HL-60/S4 (cell line): ENCODE measurements around the gene NKD2.

ENCODE experiments used
- in situ Hi-C: fragments of 300-500 bp; cut with MboI; formaldehyde crosslinking; loops from 2 replicates; pipeline ENCODE4 v1.14.3; 2022; ENCODE audit warnings: low sequenced_read_pairs

NKD2 gene

GRCh38 chr5:1028481-1029281, 20.1 kb downstream of the NKD2 start:
- in situ Hi-C loops: no loop called here

- in situ Hi-C loops: no loop called here
Observed at GRCh38 chr5:1029282-1029944, 20.8 kb downstream of the NKD2 start.

DNA sequence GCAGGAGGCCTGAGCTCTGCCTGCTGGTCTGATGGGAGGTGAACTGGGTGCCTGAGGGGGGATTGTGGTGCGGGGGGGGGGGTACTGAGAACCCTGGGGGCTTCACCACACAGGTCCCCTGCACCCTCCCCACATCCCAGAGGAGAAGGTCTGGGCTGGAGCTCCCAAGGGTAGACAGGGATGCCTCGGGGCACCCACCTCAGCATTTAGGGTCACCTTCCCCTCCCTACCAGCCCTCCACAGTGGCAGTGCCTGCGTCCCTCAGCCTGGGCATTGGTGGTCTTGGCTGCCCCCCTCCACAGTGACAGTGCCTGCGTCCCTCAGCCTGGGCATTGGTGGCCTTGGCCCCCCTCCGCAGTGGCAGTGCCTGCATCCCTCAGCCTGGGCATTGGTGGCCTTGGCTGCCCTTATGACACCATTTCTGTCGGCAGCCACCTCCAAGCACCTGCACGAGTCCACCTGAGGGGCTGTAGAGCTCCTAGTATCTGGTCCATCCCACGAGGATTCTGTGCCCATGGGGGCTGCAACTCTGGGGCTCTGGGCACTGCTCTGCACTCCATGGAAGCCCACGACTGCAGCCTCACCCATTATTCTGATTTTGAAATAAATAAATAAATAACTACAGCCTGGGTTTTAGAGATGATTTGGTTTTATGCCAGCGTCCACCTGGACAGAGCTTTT, 21.5 kb downstream of the NKD2 start:
- in situ Hi-C loops: no loop called here

GRCh38 chr5:1030801-1031271, 22.2 kb downstream of the NKD2 start:
- in situ Hi-C loops: no loop called here

DNA sequence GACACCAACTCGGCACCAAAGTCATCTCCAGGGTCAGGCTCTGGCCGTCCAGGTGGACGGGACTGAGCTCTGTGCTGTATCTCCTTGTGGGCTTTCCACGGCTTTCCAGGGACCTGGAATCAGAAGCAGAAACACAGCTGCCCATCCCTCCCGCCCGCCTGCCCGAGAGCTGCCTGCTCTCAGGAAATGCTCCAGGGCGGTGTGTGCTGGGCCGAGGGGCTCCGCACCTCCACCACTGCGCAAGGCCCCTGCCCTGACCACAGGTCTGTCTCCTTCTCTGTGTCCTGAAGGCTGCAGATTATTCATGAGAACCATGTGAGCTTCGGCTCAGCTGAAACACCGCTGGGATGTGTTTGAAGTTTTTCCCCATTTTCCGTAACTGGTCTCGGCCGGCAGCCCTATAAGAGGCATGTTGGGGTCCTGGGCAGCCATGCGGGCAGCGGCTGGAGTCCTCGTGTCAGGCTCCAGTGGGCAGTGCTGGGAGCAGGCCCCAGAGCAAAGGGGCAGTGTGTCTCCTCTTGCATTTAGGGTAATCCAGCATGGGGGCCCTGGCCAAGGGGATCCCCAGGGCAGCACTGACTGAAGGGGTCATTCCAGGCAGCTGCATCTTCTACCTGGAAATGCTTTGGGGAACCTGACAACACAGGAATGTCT, 22.8 kb downstream of the NKD2 start:
- in situ Hi-C loops: no loop called here

- in situ Hi-C loops: no loop called here
Observed at GRCh38 chr5:1032011-1032410, 23.4 kb downstream of the NKD2 start.

DNA sequence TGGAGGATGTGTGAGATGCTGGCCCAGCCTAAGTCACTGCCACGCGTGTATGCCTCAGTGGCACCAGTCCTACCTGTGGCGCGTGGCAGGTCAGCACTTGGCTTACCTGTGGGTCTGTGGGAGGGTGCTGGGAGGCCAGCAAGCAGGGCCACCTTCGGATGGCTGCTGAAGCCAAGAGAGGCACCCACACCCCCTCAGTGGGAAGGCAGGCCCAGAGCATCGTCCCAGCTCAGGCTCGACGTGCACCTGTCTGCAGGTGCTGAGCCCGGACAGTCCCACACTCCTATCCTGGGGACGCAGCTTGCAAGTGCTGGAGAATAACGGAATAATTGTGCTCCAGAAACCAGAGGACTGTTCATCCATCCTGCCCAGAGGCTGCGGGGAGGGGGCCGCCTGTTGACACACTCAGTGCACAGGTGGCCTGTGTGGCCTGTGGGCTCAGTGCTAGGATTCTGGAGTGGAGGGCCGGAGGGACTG, 24.0 kb downstream of the NKD2 start:
- in situ Hi-C loops: no loop called here

DNA sequence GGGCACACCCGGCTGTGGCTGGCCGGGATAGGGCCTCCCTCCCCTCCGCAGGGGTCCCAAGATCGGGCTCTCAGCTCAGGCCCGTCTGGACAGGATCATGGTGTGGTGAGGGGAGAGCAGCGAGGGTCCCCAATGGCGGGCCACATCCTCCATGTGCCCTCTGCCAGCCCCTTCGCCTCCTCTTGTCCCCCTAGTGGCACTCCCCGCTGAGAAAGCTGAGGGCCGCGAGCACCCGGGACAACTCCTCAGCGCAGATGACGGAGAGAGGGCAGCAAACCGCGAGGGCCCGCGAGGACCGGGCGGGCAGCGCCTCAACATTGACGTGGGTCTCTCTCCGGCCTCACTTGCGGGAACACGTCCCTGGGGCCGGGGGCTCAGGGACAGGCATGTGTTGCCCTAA, 24.6 kb downstream of the NKD2 start:
- in situ Hi-C loops: no loop called here

GRCh38 chr5:1033606-1034420, 25.2 kb downstream of the NKD2 start:
- in situ Hi-C loops: no loop called here

DNA sequence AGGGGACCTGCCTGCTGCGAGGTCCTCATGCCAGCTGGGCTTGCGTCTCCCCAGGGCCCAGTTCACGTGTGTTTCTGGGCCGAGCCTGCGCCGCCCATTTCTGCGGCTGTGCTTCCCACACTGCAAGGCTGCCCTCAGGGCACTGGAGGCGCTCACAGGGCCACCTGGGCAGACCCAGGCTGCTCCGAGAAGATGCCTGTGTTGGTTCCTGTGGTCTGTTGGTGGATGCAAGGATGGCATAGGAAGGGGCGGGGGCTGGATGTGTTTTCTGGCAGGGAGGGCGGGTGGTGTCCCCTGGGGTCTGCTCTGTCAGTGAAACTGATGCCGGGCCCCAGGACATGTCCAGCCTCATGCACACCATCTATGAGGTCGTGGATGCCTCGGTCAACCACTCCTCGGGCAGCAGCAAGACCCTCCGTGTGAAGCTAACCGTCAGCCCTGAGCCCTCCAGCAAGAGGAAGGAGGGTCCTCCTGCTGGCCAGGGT, 25.9 kb downstream of the NKD2 start:
- in situ Hi-C loops: no loop called here

DNA sequence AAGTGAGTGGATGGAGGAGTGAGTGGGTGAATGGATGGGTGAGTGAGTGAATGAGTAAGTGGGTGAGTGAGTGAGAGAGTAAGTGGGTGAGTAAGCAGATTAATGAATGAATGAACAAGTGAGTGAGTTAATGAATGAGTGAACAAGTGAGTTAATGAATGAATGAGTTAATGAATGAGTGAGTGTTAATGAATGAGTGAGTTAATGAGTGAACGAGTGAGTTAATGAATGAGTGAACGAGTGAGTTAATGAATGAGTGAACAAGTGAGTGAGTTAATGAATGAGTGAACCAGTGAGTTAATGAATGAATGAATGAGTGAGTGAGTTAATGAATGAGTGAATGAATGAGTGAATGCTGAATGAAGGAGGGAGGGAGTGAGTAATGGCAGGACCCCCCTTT, 26.4 kb downstream of the NKD2 start:
- in situ Hi-C loops: no loop called here

DNA sequence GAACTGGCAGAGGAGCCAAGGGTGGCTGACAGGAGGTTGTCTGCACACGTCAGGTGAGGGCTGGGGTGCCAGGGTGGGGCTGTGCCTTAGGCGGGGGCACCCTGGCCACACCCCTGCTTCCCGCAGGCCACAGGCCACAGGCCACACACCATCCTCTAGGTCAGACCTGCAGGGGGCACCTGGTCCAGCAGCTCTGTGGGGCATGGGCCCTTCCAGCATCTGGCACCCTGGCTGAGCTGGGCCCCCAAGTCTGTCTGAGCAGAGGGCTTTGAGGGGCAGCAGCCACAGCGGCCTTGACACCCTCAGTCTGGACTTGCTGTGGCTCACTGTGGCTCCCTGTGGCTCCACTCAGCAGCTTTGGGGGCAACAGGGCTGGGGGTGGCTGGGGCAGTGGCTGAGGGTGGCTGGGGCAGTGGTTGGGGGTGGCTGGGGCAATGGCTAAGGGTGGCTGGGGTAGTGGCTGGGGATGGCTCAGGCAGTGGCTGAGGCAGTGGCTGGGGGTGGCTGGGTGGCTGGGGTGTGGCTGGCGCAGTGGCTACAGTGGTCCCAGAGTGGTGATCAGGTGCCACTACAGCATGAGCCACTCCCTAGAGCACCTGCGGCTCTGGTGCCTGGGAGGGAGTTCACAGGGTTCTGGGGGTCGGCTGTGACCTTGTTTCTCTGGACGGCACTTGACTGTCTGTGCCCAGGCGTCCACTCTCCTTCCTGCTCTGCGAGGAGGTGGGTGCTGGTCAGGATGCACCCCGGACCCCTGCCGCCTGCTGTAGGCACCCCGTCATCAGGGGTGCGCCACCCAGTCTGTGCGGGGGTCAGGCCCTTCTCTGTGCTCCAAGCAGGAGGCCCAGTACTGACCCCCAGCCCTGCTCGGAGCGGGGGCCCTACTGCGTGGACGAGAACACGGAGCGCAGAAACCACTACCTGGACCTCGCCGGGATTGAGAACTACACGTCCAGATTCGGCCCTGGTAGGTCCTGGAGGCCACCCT, 27.1 kb downstream of the NKD2 start:
- in situ Hi-C loops: no loop called here

DNA sequence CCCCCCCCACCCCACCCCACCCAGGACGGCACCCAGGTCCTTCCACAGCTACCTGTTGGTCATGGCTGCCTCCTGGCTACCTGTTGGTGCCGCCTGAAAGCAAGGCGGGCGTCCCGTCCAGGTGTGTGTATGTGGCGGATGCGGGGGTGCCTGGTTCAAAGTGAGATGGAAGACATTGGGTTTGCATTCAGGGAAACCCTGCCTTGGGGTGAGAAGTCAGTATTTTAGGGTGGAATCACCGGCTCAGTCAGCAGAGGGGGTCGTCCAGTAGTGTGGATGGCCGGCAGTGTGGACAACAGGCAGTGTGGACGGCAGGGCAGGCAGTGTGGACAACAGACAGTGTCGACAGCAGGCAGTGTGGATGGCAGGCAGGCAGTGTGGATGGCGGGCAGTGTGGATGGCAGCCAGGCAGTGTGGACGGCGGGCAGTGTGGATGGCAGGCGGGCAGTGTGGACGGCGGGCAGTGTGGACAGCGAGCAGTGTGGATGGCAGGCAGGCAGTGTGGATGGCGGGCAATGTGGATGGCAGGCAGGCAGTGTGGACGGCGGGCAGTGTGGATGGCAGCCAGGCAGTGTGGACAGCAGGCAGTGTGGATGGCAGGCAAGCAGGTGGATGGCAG, 28.0 kb downstream of the NKD2 start:
- in situ Hi-C loops: no loop called here

DNA sequence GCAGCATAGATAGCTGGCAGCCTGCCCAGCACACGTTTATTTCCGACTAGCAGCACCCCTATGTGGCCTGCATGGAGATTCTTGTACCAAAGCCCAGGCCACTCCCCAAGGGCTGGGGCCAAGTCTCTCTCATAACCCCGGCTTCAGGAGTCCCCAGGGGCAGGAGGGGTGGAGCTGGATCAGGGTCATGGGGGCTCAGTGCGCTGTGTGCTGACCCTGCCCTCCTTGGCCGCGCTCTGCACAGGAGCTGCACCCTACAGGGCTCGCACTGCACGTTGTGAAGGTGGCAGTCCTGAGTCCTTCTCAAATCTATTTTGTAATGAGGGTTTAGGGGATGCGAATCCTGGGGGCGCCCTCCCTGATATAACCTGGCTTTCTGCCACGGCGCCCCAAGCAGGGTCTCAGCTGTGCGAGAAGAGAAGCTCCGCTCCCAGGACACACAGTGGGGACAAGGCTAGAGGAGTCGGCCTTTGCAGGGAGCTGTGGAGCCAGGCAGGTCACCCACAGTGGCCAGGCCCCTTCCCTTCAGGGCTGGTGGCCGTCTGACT, 28.6 kb downstream of the NKD2 start:
- in situ Hi-C loops: no loop called here

GRCh38 chr5:1037671-1038416, 29.2 kb downstream of the NKD2 start:
- in situ Hi-C loops: no loop called here

DNA sequence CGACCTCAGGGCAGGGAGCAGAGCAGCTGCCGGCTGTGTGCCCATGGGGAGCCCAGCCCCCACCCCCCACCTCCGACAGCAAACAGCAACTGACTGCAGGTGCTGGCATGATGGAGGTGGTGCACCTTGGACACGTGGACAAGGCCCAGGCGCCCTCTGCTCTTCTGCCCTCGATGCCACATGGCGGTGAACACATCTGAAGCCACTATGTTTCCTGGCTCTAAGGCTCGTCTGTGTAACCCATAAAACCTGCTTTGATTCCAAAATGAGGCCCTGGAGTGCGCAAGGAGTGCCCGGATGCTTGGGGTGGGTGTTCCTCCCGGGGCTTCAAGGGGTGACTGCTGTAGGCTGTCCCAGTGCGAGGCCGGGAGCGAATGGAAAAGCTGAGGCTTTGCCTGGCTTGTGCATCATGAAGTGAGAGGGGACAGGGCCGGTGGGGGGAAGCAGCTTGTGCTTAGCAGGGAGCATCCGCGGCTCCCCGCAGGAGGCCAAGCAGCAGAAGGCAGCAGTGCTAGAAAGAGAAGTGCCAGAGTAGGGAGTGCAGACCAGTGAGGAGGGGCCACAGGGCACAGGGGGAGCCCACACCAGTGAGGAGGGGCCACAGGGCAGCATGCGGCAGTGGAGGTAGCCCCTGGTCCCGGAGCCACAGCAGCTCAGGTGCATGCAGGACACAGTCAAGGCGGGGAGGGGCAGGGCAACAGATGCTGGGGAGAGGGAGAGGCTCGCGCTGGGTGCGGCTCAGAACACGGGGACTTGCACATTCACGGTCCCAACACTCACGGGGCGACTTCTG, 30.0 kb downstream of the NKD2 start:
- in situ Hi-C loops: no loop called here

- in situ Hi-C loops: no loop called here
Observed at GRCh38 chr5:1039210-1039548, 30.6 kb downstream of the NKD2 start.
